ENCODE results near the gene DDAH1.

- TF ChIP-seq TAF1 (IDR thresholded peaks at IDR 0.05; ENCODE audit: borderline replicate concordance, low read depth, low read length) = no peak
- TF ChIP-seq POLR2A (IDR thresholded peaks at IDR 0.05; ENCODE audit: low read depth, low read length) = no peak
These were observed 113.6 kb downstream of the DDAH1 start for GRCh38 chr1:85351202-85351828.
